GM18507 (cell line): Measurements from ENCODE around the gene KL.

Experiments
- DNase-seq: peaks from one replicate; pipeline ENCODE4 v3.0.0; 2011; ENCODE audit warnings: low read depth; ENCODE audit not compliant: insufficient read length; ENCODE audit errors: extremely low spot score
- FAIRE-seq: peaks from 2 replicates; lab custom pipeline; 2011; peaks lifted over from hg19 to GRCh38; lab: Jason Lieb, UNC

The KL gene

GRCh38 chr13:33016414-33017322, at the start of gene KL:
KL (plus strand) TSS chr13:33016423; CDS start chr13:33016441, 18 bp downstream.
- DNase-seq (no peak), FAIRE-seq (no peak)

- FAIRE-seq (no peak), DNase-seq (no peak)
Measured at GRCh38 chr13:32967584-32968182, 48.5 kb upstream of the KL start.

- FAIRE-seq = no peak
- no peak for DNase-seq
Measured at GRCh38 chr13:32968316-32968715, 47.9 kb upstream of the KL start.

GRCh38 chr13:32968793-32969192, 47.4 kb upstream of the KL start:
- no peak for FAIRE-seq
- DNase-seq = no peak

- FAIRE-seq (peak; percentile 86), DNase-seq (no peak)
Measured at GRCh38 chr13:32969516-32969941, 46.7 kb upstream of the KL start.

GRCh38 chr13:32976056-32976805, 40.0 kb upstream of the KL start:
- DNase-seq (no peak), FAIRE-seq (no peak)

GRCh38 chr13:32976912-32977311, 39.3 kb upstream of the KL start:
- DNase-seq = no peak

GRCh38 chr13:32977321-32977720, 38.9 kb upstream of the KL start:
- no peak for FAIRE-seq
- no peak for DNase-seq

More at GRCh38 chr13:32976912-32977311, 39.3 kb upstream of the KL start:
- no peak for FAIRE-seq

GRCh38 chr13:32978278-32978677, 37.9 kb upstream of the KL start:
- FAIRE-seq = no peak
- no peak for DNase-seq

- no peak for FAIRE-seq
- DNase-seq = no peak
Measured at GRCh38 chr13:32983058-32983457, 33.2 kb upstream of the KL start.

GRCh38 chr13:32984857-32985626, 31.2 kb upstream of the KL start:
- FAIRE-seq (no peak), DNase-seq (no peak)

GRCh38 chr13:32986552-32986951, 29.7 kb upstream of the KL start:
- DNase-seq (no peak), FAIRE-seq (no peak)

- no peak for DNase-seq
- FAIRE-seq = no peak
Measured at GRCh38 chr13:32987462-32987861, 28.8 kb upstream of the KL start.

- DNase-seq (no peak), FAIRE-seq (peak; percentile 69)
Measured at GRCh38 chr13:32988608-32989289, 27.5 kb upstream of the KL start.

GRCh38 chr13:32989290-32989667, 26.9 kb upstream of the KL start:
- no peak for FAIRE-seq
- no peak for DNase-seq

GRCh38 chr13:32989942-32990341, 26.3 kb upstream of the KL start:
- FAIRE-seq (no peak), DNase-seq (no peak)

GRCh38 chr13:32993145-32993544, 23.1 kb upstream of the KL start:
- DNase-seq (no peak), FAIRE-seq (no peak)

GRCh38 chr13:32997399-32997798, 18.8 kb upstream of the KL start:
- no peak for DNase-seq
- no peak for FAIRE-seq

GRCh38 chr13:32998966-32999365, 17.3 kb upstream of the KL start:
- DNase-seq = no peak
- FAIRE-seq = no peak
